BE2C (cell line): ENCODE measurements around the gene ADGRG4.

Source experiments
- DNase-seq: peaks from one replicate; pipeline ENCODE4 v3.0.0-alpha.2; 2020
- H3K27me3 ChIP-seq: fragments of 250-450 bp; sonication (Bioruptor Pico); 2 replicates; pipeline ENCODE4 v1.5.1; 2020; ENCODE audit warnings: mild to moderate bottlenecking
- H3K36me3 ChIP-seq: fragments of 250-450 bp; sonication (Bioruptor Pico); 2 replicates; pipeline ENCODE4 v1.5.1; 2020; ENCODE audit warnings: mild to moderate bottlenecking
- H3K4me1 ChIP-seq: fragments of 250-450 bp; sonication (Bioruptor Pico); 2 replicates; pipeline ENCODE4 v1.5.1; 2020
- H3K4me3 ChIP-seq: 2 replicates; pipeline ENCODE4 v1.5.1; 2011; ENCODE audit warnings: low read depth, low read length
- H3K9me3 ChIP-seq: fragments of 250-450 bp; sonication (Bioruptor Pico); 2 replicates; pipeline ENCODE4 v1.5.1; 2020
- TF ChIP-seq, protein P1 (sequence below): IDR thresholded peaks from 2 replicates; pipeline ENCODE4 v1.5.1; 2012; ENCODE audit warnings: mild to moderate bottlenecking, low read depth, low read length

Gene ADGRG4

GRCh38 chrX:136464589-136464988 is 163.8 kb downstream of the ADGRG4 start:
- Histone ChIP-seq H3K4me3 (no peak overlapping the region), H3K36me3 (no peaks in the 10 kb centered on the region), H3K4me1 (no peaks in the 10 kb centered on the region), H3K27me3 (no peaks in the 10 kb centered on the region), H3K9me3 (no peaks in the 10 kb centered on the region)
- TF ChIP-seq, protein P1, sequence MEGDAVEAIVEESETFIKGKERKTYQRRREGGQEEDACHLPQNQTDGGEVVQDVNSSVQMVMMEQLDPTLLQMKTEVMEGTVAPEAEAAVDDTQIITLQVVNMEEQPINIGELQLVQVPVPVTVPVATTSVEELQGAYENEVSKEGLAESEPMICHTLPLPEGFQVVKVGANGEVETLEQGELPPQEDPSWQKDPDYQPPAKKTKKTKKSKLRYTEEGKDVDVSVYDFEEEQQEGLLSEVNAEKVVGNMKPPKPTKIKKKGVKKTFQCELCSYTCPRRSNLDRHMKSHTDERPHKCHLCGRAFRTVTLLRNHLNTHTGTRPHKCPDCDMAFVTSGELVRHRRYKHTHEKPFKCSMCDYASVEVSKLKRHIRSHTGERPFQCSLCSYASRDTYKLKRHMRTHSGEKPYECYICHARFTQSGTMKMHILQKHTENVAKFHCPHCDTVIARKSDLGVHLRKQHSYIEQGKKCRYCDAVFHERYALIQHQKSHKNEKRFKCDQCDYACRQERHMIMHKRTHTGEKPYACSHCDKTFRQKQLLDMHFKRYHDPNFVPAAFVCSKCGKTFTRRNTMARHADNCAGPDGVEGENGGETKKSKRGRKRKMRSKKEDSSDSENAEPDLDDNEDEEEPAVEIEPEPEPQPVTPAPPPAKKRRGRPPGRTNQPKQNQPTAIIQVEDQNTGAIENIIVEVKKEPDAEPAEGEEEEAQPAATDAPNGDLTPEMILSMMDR = no peak
- no peak for DNase-seq
